GM12878 (cell line): ENCODE results near the gene OXER1. TPM values are rescaled to one million over a fixed set of nuclear protein-coding genes. Genes with fewer than 3 reads are reported as not detected.

ENCODE experiments used
- ATAC-seq: fragments of 200-7000 bp; cut with Tn5 transposase; 3 replicates; pipeline ENCODE4 v1.9.1; 2020; ENCODE audit warnings: mild to moderate bottlenecking, moderate library complexity
- BruUV-seq: library from RNA; stranded (reverse); fragments of 400-500 nt; replicated peaks from 2 replicates; lab custom pipeline; 2021; lab: Mats Ljungman, UMichigan
- CTCF ChIA-PET: fragments of 300-600 bp; sonication (Branson Sonifier 250); formaldehyde crosslinking; extraction: SDS; loops from one replicate; lab custom pipeline; 2021; ENCODE audit warnings: inconsistent platforms; lab: Yijun Ruan, JAX
- POLR2A ChIA-PET: fragments of 350-600 bp; formaldehyde crosslinking; extraction: SDS; loops from one replicate; lab custom pipeline; 2021; ENCODE audit warnings: inconsistent platforms; lab: Charles Lee
- RAD21 ChIA-PET: fragments of 300-600 bp; sonication (Branson Sonifier 250); formaldehyde crosslinking; loops from one replicate; lab custom pipeline; 2023; ENCODE audit warnings: antibody characterized with exemption; ENCODE audit not compliant: unreplicated experiment; lab: Charles Lee
- SMC1A ChIA-PET: fragments of 300-600 bp; sonication (Branson Sonifier 250); formaldehyde crosslinking; loops from one replicate; lab custom pipeline; 2023; ENCODE audit not compliant: unreplicated experiment, uncharacterized antibody; lab: Charles Lee
- DNase-seq: peaks from one replicate; pipeline ENCODE4 v3.0.0-alpha.2; 2011; ENCODE audit warnings: low read depth, low spot score
- FAIRE-seq: peaks from 3 replicates; lab custom pipeline; 2011; peaks lifted over from hg19 to GRCh38; lab: Jason Lieb, UNC
- H2AFZ ChIP-seq: 2 replicates; pipeline ENCODE4 v1.6.0; 2011; ENCODE audit warnings: low read depth, low read length, control low read depth; ENCODE audit not compliant: control insufficient read depth
- H3K27ac ChIP-seq: 2 replicates; pipeline ENCODE4 v1.5.1; 2011; ENCODE audit warnings: control low read depth; ENCODE audit not compliant: control insufficient read depth, insufficient read depth
- H3K27me3 ChIP-seq, 2 experiments: replicated peaks in 1 of 2; 2 replicates each; pipeline versions ENCODE4 v1.6.0 to v1.6.1; 2011; ENCODE audit warnings: low read length in 1 of 2; ENCODE audit not compliant: control insufficient read depth in 2 of 2, insufficient read depth in 2 of 2
- H3K36me3 ChIP-seq, 2 experiments: 2 replicates each; pipeline ENCODE4 v1.5.1; 2011; ENCODE audit warnings: low read length in 1 of 2; ENCODE audit not compliant: control insufficient read depth in 2 of 2, insufficient read depth in 2 of 2
- H3K4me1 ChIP-seq: 2 replicates; pipeline ENCODE4 v1.6.1; 2011; ENCODE audit warnings: mild to moderate bottlenecking, low read length, moderate library complexity, mixed read lengths; ENCODE audit not compliant: control insufficient read depth, insufficient read depth
- H3K4me2 ChIP-seq: 2 replicates; pipeline ENCODE4 v1.6.0; 2011; ENCODE audit warnings: control low read depth; ENCODE audit not compliant: control insufficient read depth, insufficient read depth
- H3K4me3 ChIP-seq: fragments of 200-600 bp; sonication (generic); 2 replicates; pipeline ENCODE4 v1.5.1; 2016
- H3K79me2 ChIP-seq: 2 replicates; pipeline ENCODE4 v1.6.0; 2011; ENCODE audit warnings: low read length; ENCODE audit not compliant: control insufficient read depth, insufficient read depth
- H3K9ac ChIP-seq: 2 replicates; pipeline ENCODE4 v1.8.0; 2011; ENCODE audit warnings: low read length, control low read depth, mixed read lengths; ENCODE audit not compliant: control insufficient read depth, insufficient read depth
- H3K9me3 ChIP-seq: replicated peaks from 3 replicates; pipeline ENCODE4 v1.5.1; 2011; ENCODE audit warnings: mild to moderate bottlenecking, low read length; ENCODE audit not compliant: control insufficient read depth, insufficient read depth
- H4K20me1 ChIP-seq: 2 replicates; pipeline ENCODE4 v1.6.0; 2011; ENCODE audit not compliant: control insufficient read depth, insufficient read depth
- ATF2 ChIP-seq: IDR thresholded peaks from 2 replicates; pipeline ENCODE4 v1.6.1; 2012; ENCODE audit warnings: low read length, inconsistent platforms
- BMI1 ChIP-seq: fragments of 450-650 bp; IDR thresholded peaks from 2 replicates; pipeline ENCODE4 v1.6.1; 2016; ENCODE audit warnings: mild to moderate bottlenecking, moderate library complexity, borderline replicate concordance
- CBFB ChIP-seq: IDR thresholded peaks from 2 replicates; pipeline ENCODE4 v1.6.1; 2016; ENCODE audit warnings: antibody characterized with exemption, low read depth
- CHD4 ChIP-seq: fragments of 200-600 bp; sonication (generic); IDR thresholded peaks from 2 replicates; pipeline ENCODE4 v1.6.1; 2016; ENCODE audit warnings: mild to moderate bottlenecking
- EED ChIP-seq: sonication (generic); IDR thresholded peaks from 2 replicates; pipeline ENCODE4 v1.6.1; 2016; ENCODE audit warnings: antibody characterized with exemption, low read depth
- HDGF ChIP-seq: fragments of 450-650 bp; IDR thresholded peaks from 2 replicates; pipeline ENCODE4 v1.6.1; 2016; ENCODE audit warnings: antibody characterized with exemption
- KLF5 ChIP-seq: fragments of 450-650 bp; IDR thresholded peaks from 2 replicates; pipeline ENCODE4 v1.6.1; 2014; ENCODE audit warnings: mild to moderate bottlenecking; ENCODE audit not compliant: partially characterized antibody
- MTA2 ChIP-seq: fragments of 450-650 bp; IDR thresholded peaks from 2 replicates; pipeline ENCODE4 v1.6.1; 2016; ENCODE audit warnings: low read depth, mild to moderate bottlenecking, moderate library complexity
- POLR2A ChIP-seq: IDR thresholded peaks from 2 replicates; pipeline ENCODE4 v1.6.1; 2011; ENCODE audit warnings: low read depth, mild to moderate bottlenecking, low read length
- RB1 ChIP-seq: fragments of 450-650 bp; formaldehyde crosslinking; IDR thresholded peaks from 2 replicates; pipeline ENCODE4 v1.6.1; 2017; ENCODE audit warnings: mild to moderate bottlenecking, borderline replicate concordance
- RELB ChIP-seq: fragments of 450-650 bp; IDR thresholded peaks from 2 replicates; pipeline ENCODE4 v1.6.1; 2017; ENCODE audit warnings: low read depth, mild to moderate bottlenecking, moderate library complexity
- REST ChIP-seq: IDR thresholded peaks from 2 replicates; pipeline ENCODE4 v1.6.1; 2012; ENCODE audit warnings: mild to moderate bottlenecking, low read depth, low read length
- RFX5 ChIP-seq: IDR thresholded peaks from 2 replicates; pipeline ENCODE4 v1.6.1; 2011; ENCODE audit warnings: low read depth, low read length, improper control_type of control experiment
- TCF3 ChIP-seq: IDR thresholded peaks from 2 replicates; pipeline ENCODE4 v1.6.1; 2012; ENCODE audit warnings: low read depth, mild to moderate bottlenecking, low read length, borderline replicate concordance; ENCODE audit not compliant: insufficient read depth
- YY1 ChIP-seq: IDR thresholded peaks from 2 replicates; pipeline ENCODE4 v1.6.1; 2011; ENCODE audit warnings: low read depth, mild to moderate bottlenecking, low read length
- WGBS: methylation state at CpG from one replicate; pipeline ENCODE4 v1.1.6; 2016; ENCODE audit warnings: low lambda C conversion rate; ENCODE audit not compliant: insufficient replicate concordance, insufficient coverage; ENCODE audit errors: missing lambda C conversion rate; 5-methylcytosine and 5-hydroxymethylcytosine counted together
- in situ Hi-C: fragments of 300-500 bp; cut with MboI; formaldehyde crosslinking; loops from 9 replicates; pipeline ENCODE4 v1.14.3; 2018; ENCODE audit warnings: mixed read lengths
- intact Hi-C: fragments of 100-400 bp; cut with micrococcal nuclease; formaldehyde crosslinking; loops from one replicate; pipeline ENCODE4 v1.14.2; 2022; ENCODE audit not compliant: unreplicated experiment
- polyA plus RNA-seq, 11 experiments: library from polyadenylated mRNA; depleted of rRNA in 4 of 11; unstranded in 6 of 11; stranded (reverse) in 5 of 11; fragments of >200 nt; fragmentation: Nextera tagmentation in 4 of 11; fragmentation: Illumina TruSeq in 1 of 11; extraction: Ambion mirVana in 4 of 11; extraction: Trizol in 1 of 11; gene quantifications; 1 replicate in 1 of 11; 2 replicates in 10 of 11; pipeline versions ENCODE4 v1.2.1 to v1.2.3, GENCODE V29; 2011 to 2016; ENCODE audit warnings: inconsistent platforms in 2 of 11, missing spikeins in 2 of 11, low read depth in 1 of 11
- total RNA-seq, 4 experiments: library from RNA; depleted of rRNA in 3 of 4; stranded (reverse); fragments of >200 nt in 3 of 4; fragmentation: Illumina TruSeq in 1 of 4; extraction: Trizol in 1 of 4; gene quantifications; 2 replicates each; pipeline versions ENCODE4 v1.2.1 to v1.2.3, GENCODE V29; 2013 to 2021

The OXER1 gene
- total and polyA plus RNA-seq, 10 of the 15 experiments (the other 5 are each of a cell fraction or from before 2014, with no cell fraction given), result 0.11 to 8.6 (median 3.3) TPM

GRCh38 chr2:42769583-42770287 is 5.8 kb upstream of the OXER1 start:
- in situ Hi-C loops (no loop called here), intact Hi-C loops (no loop called here)
- no TSS peak for BruUV-seq
- Histone ChIP-seq H3K27ac (no peak overlapping the region), H3K4me2 (no peak overlapping the region), H3K9ac (no peak overlapping the region), H3K27me3 (no peaks in the 10 kb centered on the region), H3K4me1 (no peaks in the 10 kb centered on the region), H2AFZ (no peak overlapping the region), H4K20me1 (no peaks in the 10 kb centered on the region), H3K36me3 (no peaks in the 10 kb centered on the region; a peak in 1 of 4 replicates), H3K4me3 (no peak overlapping the region), H3K9me3 (no peaks in the 10 kb centered on the region), H3K79me2 (no peaks in the 10 kb centered on the region)
- 95% methylated on average over 9 of the region's 10 CpGs for WGBS
- DNase-seq (no peak), FAIRE-seq (no peak), ATAC-seq (no peak)
- RAD21 ChIA-PET, result interaction anchor here (0.6 kb wide), 1 partner anchor 93 kb away, joined by 8 read pairs; no protein-coding TSS in a partner anchor
- no peak for TF ChIP-seq KLF5
- no peak for TF ChIP-seq TCF3
- no peak for TF ChIP-seq POLR2A
- no peak for TF ChIP-seq MTA2
- no peak for TF ChIP-seq CHD4
- no peak for TF ChIP-seq RB1
- no peak for TF ChIP-seq EED
- TF ChIP-seq CBFB, result no peak
- TF ChIP-seq HDGF, result no peak
- no peak for TF ChIP-seq REST
- no peak for TF ChIP-seq YY1
- TF ChIP-seq BMI1, result no peak
- TF ChIP-seq RELB, result no peak
- TF ChIP-seq ATF2, result no peak
- no peak for TF ChIP-seq RFX5
- SMC1A ChIA-PET, result interaction anchor here (1.4 to 2.1 kb wide), 4 partner anchors 12 to 106 kb away, joined by 4 to 7 read pairs (median 6); no protein-coding TSS in a partner anchor
- POLR2A ChIA-PET, result no interaction called here
- CTCF ChIA-PET, result interaction anchor here (1.0 to 1.9 kb wide), 3 partner anchors 18 to 27 kb away, joined by 3 to 5 read pairs (median 3); no protein-coding TSS in a partner anchor
